DMS 273 (cell line): ENCODE data around the gene FTCD.

Experiments used
- DNase-seq: peaks from one replicate; lab custom pipeline; 2025; ENCODE audit not compliant: unreplicated experiment; lab: John Stamatoyannopoulos, UW

The FTCD gene

DNA sequence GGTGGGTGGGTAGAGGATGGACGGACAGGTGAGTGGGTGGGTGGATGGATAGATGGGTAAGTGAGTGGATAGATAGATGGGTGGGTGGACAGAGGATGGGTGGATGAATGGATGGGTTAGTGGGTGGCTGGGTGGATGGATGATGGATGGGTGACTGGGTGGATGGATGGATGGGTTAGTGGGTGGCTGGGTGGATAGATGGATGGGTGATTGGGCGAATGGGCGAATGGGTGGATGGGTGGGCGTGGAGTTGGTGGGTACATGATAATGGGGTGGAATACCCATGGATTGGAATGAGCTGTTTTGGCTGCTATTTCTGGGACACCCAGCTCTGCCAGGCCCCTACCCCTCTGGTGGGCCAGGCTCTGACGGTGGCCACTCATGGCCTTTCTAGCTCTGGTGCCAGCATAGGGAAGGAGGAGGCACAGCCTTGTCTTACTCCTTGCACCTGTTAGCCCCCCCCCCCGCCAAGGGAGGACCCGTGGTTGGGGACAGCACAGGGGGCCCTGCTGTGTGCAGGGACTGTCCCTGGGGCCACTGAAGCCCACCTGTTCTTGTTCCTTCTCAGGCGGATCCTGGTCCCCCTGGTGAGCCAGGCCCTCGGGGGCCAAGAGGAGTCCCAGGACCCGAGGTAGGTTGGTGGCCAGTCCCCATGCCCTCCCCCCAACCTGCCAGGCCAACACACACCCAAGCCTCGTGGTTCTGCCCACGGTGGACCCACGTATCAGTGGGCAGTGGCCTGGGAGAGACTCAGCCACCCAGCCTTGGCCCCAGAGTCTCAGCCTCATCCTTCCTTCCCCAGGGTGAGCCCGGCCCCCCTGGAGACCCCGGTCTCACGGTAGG is 31.1 kb downstream of the FTCD start:
- DNase-seq, result no peak

DNA sequence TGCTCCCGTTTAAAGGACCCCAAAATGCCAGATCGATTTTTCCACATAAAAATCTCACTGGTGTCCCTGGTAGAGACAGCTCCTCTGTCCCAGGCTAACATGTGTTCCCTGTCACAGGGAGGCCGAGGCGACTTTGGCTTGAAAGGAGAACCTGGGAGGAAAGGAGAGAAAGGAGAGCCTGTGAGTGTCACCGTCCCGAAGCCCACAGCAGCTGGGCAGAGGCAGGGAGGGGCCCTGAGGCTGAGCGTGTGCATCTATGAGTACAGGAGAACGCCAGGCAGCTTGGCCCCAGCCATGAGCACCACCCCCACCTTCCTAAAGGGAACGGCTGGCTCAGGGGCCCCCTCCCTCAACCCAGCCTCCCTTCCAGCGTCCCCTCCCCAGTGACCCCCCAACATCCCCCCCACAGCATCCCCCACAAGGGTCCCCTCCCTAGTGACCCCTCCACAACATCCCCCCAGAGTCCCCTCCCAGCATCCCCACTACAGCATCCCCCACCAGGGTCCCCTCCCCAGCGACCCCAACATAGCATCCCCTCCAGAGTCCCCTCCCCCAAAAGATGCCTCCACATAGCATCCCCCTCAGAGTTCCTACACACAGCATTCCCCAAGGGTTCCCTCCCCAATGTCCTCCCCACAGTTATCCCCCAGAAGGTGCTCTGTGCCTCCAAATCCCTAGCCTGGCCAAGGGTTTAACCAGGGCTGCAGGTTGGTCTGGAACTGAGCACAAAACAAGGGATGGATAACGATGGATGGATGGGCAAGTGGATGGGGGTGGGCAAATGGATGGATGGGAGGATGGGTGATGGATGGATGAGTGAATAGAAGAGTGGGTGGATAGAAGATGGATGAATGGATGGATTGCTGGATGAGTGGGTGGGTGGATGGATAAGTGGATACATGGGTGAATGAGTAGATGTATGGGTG is 32.4 kb downstream of the FTCD start:
- DNase-seq, result no peak

DNA sequence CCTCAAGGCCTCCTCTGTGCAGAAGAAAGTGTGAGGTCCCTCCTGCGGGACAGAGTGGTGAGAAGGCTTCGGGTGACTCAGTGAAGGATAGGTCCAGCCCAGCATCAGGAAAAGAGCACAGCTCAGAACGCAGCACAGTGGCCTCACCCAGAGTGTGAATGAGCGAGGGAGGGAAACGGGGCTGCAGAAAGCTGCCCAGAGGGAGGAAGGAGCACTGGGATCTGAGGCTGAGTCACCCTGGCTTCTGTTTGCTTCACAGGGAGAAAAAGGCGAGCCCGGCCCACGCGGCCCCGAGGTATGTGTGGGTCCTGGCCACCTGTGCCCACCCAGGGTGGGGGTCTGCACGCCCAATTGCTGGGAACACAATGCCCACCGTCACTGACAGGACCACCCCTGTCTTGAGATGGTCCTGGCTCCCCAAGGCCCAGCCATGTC is 33.1 kb downstream of the FTCD start:
- no peak for DNase-seq

DNA sequence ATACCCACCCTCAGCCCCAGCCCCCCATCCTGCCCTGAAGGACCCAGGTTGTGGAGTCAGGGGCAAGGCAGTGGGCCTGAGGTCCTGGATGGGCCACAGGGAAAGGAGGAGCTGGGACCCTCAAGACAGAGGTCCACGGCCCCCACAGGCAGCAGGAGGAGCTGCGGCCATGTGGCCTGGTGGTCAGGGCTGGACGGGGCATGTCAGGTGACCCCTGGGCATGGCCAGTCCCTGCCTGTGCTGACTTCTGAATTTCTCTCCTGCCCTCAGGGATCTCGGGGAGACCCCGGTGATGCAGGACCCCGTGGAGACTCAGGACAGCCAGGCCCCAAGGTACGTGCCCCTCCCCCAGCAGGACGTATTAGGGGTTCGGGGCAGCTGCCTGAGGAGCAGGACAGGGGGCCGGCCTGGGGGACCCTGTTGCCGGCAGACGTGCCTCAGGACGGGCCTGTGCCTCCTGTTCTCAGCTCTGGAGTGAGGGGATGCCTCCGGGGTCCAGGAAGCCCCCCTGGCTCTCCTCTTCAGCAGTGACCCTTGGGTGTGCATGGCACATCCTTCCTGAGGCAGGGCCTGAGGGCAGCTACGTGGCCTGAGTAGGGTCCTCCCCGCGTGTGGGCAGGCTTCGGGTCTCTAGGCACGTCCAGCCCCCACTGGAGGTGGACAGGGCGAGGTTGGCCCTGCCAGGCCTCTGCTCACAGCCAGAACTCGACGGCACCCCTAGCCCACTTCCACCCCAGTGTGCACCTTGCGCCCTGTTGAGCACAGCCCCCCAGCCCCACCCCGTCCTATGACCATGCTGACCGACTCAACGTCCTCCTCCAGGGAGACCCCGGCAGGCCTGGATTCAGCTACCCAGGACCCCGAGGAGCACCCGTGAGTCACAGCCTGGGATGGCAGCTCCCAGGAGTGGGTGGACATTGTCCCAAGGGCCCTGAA is 33.8 kb downstream of the FTCD start:
- no peak for DNase-seq

DNA sequence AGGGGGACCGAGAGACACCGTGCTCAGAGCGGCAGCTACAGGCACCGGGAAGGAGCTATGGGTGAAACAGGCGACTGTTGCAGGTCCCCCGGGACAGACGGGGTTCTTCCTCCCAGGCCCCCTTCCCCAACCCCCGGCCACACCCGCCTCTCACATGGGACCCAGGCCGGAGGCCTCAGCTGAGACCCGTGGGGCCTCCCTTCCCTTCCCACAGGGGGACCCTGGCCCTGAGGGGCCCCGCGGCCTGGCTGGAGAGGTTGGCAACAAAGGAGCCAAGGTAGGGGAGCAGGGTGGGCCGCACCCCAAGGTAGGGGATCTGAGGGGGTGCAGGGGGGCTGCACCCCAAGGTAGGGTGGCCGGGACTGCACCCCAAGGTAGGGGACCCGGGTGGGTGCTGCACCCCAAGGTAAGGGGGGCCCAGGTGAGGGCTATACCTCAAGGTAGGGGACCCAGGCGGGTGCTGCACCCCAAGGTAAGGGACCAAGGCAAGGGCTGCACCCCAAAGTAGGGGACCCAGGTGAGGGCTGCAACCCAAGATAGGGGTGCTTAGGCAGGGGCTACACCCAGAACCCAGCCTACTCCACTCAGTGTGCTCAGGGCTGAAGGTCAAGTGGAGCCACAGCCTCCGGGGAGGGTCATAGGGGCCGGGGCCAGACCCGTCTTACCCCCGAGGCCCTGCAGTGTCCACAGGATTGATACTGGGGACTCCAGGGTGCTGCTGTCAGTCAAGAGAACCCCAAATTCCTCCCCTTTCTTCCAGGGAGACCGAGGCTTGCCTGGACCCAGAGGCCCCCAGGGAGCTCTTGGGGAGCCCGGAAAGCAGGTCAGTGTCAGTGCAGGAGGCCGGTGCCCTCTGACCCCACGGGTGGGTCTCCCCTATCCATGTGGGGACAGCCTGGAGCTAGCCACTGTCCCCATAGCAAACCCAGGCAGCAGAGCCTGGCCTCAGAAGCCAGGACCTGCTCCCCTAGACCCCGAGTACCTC is 34.8 kb downstream of the FTCD start:
- DNase-seq, result no peak

DNA sequence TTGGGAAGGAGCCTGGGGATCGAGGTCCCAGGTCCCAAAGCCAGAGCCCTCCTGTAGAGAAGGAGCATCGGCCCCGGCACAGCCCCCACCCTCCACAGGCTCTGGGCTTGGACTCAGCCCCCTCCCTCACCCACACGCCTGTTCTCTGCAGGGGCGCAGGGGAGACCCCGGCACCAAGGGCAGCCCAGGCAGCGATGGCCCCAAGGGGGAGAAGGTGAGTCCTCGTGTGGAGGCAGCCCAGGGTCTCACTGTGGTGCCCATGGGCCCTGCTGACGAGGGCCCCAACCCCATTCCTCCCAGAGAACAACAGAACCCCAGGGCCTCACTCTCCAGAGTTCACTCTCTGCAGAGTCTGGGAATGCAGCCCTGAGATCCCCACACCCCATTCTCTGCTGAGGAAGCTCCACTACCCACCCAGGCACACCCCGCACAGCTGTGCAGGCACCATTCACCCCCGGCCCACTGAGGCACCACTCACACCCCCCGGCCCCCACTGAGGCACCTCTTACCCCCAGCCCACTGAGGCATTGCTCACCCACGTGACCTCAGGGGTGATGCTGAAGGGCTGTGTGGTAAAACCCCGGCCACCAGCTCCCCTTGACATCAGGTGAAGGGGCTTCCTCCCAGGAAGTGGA is 35.6 kb downstream of the FTCD start:
- DNase-seq, result no peak

DNA sequence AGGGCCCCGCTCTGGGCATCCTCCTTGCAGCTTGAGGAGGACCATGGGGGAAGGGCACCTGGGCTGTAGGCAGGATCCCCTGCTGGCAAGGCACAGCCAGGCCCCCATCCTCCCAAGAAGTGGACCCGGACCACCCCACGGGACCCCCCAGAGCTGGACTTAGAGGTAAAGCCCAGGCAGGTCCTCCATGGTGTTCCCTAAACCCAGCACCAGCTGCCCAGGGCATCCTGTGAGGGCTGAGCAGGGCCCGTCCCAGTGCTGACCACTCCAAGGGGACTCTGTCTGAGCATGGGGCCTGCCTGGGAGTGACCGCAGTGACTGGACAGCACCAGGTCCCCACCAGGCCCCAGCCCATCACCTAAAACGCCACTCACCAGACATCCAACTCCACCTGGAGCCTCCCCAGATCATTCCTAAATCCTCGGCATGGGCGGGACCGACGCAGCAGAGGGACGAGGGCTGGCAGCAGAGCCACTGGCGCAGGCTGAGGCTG is 36.2 kb downstream of the FTCD start:
- no peak for DNase-seq

DNA sequence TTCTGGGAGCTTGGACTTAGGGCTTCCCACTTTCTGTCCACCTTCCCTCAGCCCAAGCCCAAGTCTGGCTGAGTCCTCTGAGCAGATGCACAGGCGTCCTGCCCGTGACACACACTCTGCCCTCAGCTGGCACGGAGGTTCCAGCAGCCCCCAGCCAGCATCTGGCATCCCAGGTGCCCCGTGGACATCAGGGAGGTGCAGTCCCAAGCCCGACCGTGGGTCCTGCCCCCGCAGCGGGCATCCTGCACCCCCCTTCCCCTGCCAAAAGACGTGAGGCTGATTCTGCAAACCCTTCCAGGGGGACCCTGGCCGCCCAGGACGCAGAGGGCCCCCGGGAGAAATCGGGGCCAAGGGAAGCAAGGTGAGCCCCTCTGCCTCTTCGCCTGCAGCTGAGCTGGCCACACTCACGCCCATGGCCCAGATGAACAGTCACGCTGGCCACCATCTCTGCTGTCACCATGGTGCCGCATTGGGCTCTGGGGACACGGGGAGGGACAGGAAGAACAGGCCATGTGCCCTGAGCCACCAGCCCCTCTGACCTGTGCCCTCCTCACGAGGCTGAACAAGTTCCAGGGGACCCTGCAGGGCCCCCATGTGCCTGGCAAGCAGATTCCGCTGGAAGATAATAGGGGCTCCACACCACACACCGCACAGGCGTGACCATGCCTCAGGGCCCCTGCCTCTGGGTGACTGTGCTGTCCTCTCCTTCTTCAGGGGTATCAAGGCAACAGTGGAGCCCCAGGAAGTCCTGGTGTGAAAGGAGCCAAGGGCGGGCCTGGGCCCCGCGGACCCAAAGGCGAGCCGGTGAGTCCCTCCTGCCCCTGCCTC is 36.8 kb downstream of the FTCD start:
- DNase-seq, result no peak

DNA sequence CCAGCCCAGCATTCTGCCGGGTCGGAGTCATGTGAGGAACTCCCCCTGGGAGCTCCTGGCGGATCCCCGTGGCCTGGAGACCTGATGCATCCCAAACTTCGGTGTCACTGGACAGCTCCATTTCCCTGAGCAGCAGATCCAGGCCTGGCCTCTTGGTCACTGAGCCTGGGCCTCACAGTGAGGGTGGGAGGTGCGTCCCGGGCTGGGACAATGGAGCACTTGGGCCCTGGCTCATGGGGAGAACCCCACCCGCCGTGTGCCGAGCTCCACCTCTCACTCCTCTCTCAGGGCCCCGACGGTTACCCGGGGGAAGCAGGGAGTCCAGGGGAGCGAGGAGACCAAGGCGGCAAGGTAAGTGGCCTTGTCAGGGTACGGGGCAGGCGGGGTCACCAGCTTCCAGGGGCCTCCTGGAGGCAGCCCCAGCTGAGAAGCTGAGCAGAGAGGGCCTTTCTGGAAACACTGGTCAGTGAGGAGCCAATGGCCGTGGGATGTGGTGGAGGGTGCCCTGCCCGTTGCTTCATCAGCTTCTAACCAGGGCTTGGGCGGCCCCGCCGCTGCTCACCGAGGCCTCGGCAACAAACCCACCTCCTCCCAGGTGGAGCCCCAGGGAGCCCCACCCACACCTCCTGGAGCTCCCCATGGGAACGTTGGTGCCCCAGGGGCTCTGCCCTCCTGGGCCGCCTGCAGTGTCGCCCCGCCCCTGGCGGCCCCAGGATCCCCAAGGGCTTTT is 37.6 kb downstream of the FTCD start:
- no peak for DNase-seq

DNA sequence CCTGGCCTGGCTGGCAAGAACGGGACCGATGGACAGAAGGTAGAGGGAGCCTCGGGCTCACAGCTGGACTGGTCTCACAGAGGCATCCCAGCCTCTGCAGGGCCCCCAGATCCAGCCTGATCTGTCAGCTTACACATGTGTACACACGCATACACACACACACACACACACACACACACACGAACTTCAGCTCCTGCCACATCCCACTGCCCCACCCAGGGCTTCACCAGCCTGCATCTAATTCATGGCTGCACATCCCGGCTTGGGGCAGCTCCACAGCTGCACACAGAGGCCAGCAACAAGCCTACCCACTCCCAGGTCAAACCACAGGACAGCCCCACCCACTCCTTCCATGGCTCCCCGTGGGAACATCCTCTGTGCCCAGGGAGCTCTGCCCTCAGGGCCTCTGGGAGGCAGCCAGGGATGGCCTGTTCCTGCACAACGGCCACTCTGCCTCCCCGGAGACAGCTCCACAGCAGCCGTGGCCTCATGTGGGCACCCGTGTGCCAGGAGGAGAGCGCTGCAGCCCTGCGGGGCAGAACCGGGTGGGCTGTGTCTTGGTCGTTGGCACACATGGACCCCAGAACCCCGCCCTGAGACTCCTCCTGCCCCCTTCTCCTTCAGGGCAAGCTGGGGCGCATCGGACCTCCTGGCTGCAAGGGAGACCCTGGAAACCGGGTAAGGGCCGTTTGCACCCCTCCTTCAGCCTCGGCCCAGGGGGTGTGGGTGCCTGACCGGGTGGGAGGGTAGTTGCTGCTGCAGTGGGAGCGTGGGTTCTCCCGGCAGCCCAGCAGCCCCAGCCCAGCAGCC is 38.4 kb downstream of the FTCD start:
- no peak for DNase-seq

DNA sequence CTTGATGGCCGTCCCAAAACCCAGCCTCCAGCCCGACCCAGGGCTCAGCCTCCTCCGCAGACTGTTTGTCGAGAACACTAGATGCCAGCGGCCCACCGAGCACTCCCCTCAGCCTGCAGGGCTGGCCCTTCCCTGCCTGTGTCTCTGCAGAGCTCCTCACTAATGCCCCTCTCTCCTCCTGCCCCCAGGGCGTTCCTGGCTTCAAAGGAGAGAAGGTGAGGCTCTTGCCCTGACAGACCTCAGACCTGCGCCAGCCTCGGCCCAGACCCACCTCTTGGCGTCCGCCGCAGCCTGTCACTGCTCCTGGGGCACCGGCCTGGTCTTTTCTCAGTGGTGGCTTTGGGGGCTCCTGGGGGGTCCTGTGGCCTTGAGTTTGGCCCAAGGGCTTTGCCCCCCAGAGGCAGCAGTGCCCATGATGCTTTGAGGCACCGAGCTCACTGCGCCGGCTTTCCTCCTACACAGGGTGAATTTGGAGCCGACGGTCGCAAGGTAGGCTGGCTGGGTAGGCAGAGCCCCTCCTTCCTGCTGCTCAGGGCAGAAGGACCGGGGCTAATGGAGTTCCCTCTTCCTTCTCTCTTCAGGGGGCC is 39.1 kb downstream of the FTCD start:
- DNase-seq, result no peak

DNA sequence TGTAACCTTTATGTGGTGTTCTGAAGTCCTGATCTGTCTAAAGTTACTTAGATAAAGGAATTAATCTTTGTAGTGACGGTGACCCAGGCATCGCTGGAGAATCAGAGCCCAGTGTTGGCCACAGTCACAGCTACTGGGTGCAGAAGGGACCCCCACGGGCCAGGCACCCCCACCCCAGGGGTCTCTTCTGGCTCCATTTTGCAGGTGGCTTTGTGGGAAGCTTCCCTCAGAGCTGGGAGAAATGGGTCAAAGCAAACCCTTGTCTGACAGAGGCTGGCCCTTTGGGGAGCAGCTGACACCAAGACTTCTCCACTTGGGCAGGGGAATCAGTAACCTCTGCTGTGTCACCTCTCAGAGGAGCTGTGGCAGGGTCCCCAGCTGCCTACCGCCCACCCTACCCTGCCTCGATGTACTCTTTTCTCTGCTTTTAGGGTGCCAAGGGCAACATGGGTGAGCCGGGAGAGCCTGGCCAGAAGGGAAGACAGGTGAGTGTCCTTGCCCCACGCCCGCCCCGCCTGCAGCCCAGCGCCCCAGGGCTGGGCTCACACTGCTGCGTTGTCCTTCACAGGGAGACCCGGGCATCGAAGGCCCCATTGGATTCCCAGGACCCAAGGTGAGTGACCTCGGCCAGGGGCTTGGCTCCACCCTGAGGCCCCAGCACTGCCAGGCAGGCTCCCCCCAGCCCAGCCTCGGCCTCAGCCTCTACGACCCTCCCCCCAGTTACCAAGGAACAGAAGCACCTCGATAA is 39.8 kb downstream of the FTCD start:
- DNase-seq, result no peak

DNA sequence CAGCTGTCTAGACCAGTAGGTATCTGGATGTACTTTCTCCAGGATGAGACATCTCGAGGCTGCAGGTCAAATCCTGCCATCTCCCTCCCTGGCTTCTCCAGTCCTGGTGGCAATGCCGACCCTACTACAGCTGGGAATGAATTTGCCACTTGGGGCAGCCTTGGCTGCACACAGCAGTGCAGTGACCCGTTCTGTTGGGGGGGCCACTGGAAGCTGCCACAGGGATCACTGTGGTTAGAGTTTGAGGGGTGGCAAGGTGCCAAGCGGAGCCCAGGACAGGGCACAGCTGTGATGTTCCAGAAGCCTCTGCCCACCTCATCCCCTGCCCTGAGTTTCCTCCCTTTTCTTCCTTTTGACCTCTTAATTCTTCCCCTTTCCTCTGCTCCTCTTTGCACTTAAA is 40.4 kb downstream of the FTCD start:
- DNase-seq, result no peak

DNA sequence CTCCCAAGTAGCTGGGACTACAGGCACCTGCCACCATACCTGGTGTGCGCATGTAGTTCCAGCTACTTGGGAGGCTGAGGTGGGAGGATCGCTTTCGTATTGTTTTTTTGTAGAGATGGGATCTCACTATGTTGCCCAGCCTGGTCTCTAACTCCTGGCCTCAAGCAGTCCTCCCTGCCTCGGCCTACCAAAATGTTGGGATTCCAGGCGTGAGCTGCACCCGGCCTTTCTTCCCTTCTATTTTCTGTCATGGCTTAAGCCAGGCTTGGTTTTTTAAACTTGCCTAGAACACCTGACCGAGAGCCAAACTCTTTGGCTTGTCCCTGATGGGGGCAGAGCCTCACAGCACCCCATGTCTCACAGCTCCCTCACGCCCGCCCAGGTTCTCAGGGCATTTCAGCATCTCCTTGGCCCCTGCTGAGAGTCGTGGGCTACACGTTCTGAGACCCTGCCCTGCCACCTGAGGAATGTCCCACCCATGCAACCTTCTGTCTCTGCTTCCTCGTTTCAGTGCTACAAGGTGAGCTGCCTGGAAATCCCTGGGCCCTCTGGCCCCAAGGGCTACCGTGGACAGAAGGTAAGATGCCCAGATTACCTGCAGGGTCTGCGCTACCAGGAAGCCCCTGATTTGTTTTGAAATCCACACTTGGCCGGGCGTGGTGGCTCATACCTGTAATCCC is 41.7 kb downstream of the FTCD start:
- no peak for DNase-seq

DNA sequence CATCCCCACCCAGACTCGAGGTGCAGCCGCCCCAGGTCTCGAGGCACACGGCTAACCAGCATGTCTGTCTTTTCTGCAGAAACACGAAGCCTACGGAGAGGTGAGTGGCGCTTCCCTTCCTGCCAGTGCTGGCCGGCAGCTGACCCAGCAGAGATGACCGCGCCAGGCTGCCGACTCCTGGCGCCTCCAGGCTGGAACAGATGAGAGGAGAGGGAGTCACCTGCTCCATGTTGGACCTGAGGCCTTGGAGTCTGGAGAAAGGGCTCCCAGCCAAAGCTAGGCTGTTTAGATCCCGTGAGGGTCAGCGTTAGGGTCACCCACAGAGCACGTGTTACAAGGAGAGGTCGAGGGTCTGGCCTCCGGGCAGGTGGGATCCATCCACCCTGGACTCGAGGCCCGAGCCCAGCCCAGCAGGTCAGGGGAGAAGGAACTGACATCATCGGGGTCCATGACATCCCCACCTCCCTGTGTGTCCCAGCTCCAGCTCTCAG is 42.6 kb downstream of the FTCD start:
- no peak for DNase-seq
